AG09309 (cell line): ENCODE measurements around the gene CD151.
A peak's percentile ranks its signal among the peaks of the same experiment; 100 is the strongest.

Source experiments
- DNase-seq: peaks from one replicate; pipeline ENCODE4 v3.0.0-alpha.2; 2010; ENCODE audit warnings: low read depth
- H3K4me3 ChIP-seq: 2 replicates; pipeline ENCODE4 v1.5.1; 2011; ENCODE audit warnings: mild to moderate bottlenecking, low read depth, low read length, moderate library complexity; ENCODE audit not compliant: control insufficient read depth
- CTCF ChIP-seq: IDR thresholded peaks from 2 replicates; pipeline ENCODE4 v1.5.1; 2011; ENCODE audit warnings: mild to moderate bottlenecking, low read depth, low read length, inconsistent platforms; ENCODE audit not compliant: insufficient read depth, control insufficient read depth; ENCODE audit errors: missing control alignments

CD151 gene

GRCh38 chr11:843818-844692 lies 11.3 kb downstream of the CD151 start:
- H3K4me3 ChIP-seq = peak overlapping the region; percentile 70
- TF ChIP-seq CTCF = peak; percentile 5

GRCh38 chr11:844693-845644 lies 12.2 kb downstream of the CD151 start:
- DNase-seq = peak; percentile 77
- TF ChIP-seq CTCF = no peak
- H3K4me3 ChIP-seq = peak overlapping the region; percentile 70

More at GRCh38 chr11:843818-844692, 11.3 kb downstream of the CD151 start:
- peak; percentile 92 for DNase-seq

- H3K4me3 ChIP-seq = peak overlapping the region; percentile 15
- no peak for TF ChIP-seq CTCF
- no peak for DNase-seq
Measured at GRCh38 chr11:845872-846495, 13.2 kb downstream of the CD151 start.

- DNase-seq = no peak
- no peak for TF ChIP-seq CTCF
- H3K4me3 ChIP-seq = no peak overlapping the region
Measured at GRCh38 chr11:846496-847098, 13.8 kb downstream of the CD151 start.

GRCh38 chr11:847876-848275 lies 15.1 kb downstream of the CD151 start:
- no peak for TF ChIP-seq CTCF
- DNase-seq = no peak
- H3K4me3 ChIP-seq = no peak overlapping the region
